GM18517 (cell line): ENCODE measurements around the gene TWIST1.

Source experiments
- ATAC-seq: cut with Tn5 transposase; IDR thresholded peaks from one replicate; pipeline ENCODE4 v1.9.1; 2021; ENCODE audit warnings: mild to moderate bottlenecking, moderate library complexity; ENCODE audit not compliant: unreplicated experiment

TWIST1 gene

GRCh38 chr7:19117091-19117869 is at the start of gene TWIST1:
Gene TWIST1 (minus strand): TSS chr7:19117636. CDS start chr7:19117321, 315 bp downstream.
- ATAC-seq: peak; percentile 54

GRCh38 chr7:19161671-19162070 is 44.2 kb upstream of the TWIST1 start:
- no peak for ATAC-seq

GRCh38 chr7:19146699-19147098 is 29.3 kb upstream of the TWIST1 start:
- ATAC-seq: no peak

GRCh38 chr7:19145434-19146115 is 28.1 kb upstream of the TWIST1 start:
- no peak for ATAC-seq

- ATAC-seq: no peak
These were observed 27.4 kb upstream of the TWIST1 start, which contains the start of gene FERD3L for GRCh38 chr7:19144661-19145433. Gene FERD3L (minus strand): TSS chr7:19145421. CDS start chr7:19145362, 59 bp downstream.

- ATAC-seq: no peak
These were observed 26.6 kb upstream of the TWIST1 start for GRCh38 chr7:19143881-19144574.

- no peak for ATAC-seq
These were observed 22.4 kb upstream of the TWIST1 start for GRCh38 chr7:19139706-19140327.

- ATAC-seq: no peak
These were observed 16.4 kb upstream of the TWIST1 start for GRCh38 chr7:19133886-19134285.

- no peak for ATAC-seq
These were observed 16.0 kb upstream of the TWIST1 start for GRCh38 chr7:19133390-19133789.

GRCh38 chr7:19128856-19129255 is 11.4 kb upstream of the TWIST1 start:
- ATAC-seq: no peak

GRCh38 chr7:19121977-19122588 is 4.6 kb upstream of the TWIST1 start:
- ATAC-seq: no peak

GRCh38 chr7:19119870-19120486 is 2.5 kb upstream of the TWIST1 start:
- ATAC-seq: no peak

- no peak for ATAC-seq
These were observed 1.9 kb upstream of the TWIST1 start for GRCh38 chr7:19119372-19119771.

- no peak for ATAC-seq
These were observed 1.4 kb upstream of the TWIST1 start for GRCh38 chr7:19118636-19119371.

- no peak for ATAC-seq
These were observed 603 bp upstream of the TWIST1 start for GRCh38 chr7:19117870-19118608.

GRCh38 chr7:19116121-19117090 is 1.0 kb downstream of the TWIST1 start:
- ATAC-seq: peak; percentile 29

- ATAC-seq: no peak
These were observed 2.9 kb downstream of the TWIST1 start for GRCh38 chr7:19114551-19114855.
